H1 (cell line): ENCODE measurements around the gene ARMH4. TPM values are rescaled to one million over a fixed set of nuclear protein-coding genes. Genes with fewer than 3 reads are reported as not detected.

ENCODE experiments used
- BACH1 ChIP-seq: IDR thresholded peaks from 2 replicates; pipeline ENCODE4 v1.6.1; 2012; ENCODE audit warnings: low read length, improper control_type of control experiment
- CBX5 ChIP-seq: fragments of 300-800, 300-1000 bp; sonication (generic); IDR thresholded peaks from 2 replicates; pipeline ENCODE4 v1.7.1; 2016; ENCODE audit warnings: antibody characterized with exemption, low read length, low read depth
- CHD2 ChIP-seq: IDR thresholded peaks from 2 replicates; pipeline ENCODE4 v1.6.1; 2012; ENCODE audit warnings: low read length, improper control_type of control experiment
- MAFK ChIP-seq: IDR thresholded peaks from 2 replicates; pipeline ENCODE4 v1.6.1; 2012; ENCODE audit warnings: low read depth, mild to moderate bottlenecking, improper control_type of control experiment, low read length
- NRF1 ChIP-seq: IDR thresholded peaks from 2 replicates; pipeline ENCODE4 v1.6.1; 2011; ENCODE audit warnings: mild to moderate bottlenecking, low read depth, low read length, improper control_type of control experiment
- RAD21 ChIP-seq, 2 experiments: IDR thresholded peaks in 1 of 2; conservative IDR thresholded peaks in 1 of 2; 2 replicates each; pipeline ENCODE4 v1.6.1; 2011; ENCODE audit warnings: low read depth in 2 of 2, low read length in 2 of 2, improper control_type of control experiment in 1 of 2, inconsistent platforms in 1 of 2, mild to moderate bottlenecking in 1 of 2, moderate library complexity in 1 of 2
- TBP ChIP-seq: IDR thresholded peaks from 2 replicates; pipeline ENCODE4 v1.6.1; 2011; ENCODE audit warnings: low read depth, low read length, improper control_type of control experiment
- YY1 ChIP-seq: IDR thresholded peaks from 2 replicates; pipeline ENCODE4 v1.6.1; 2011; ENCODE audit warnings: low read depth, mild to moderate bottlenecking, low read length
- polyA plus RNA-seq, 7 experiments: library from polyadenylated mRNA; depleted of rRNA in 3 of 7; stranded (reverse) in 5 of 7; unstranded in 2 of 7; fragments of >200 nt in 5 of 7; fragments of 200-250 nt in 2 of 7; gene quantifications; 1 replicate in 5 of 7; 2 replicates in 1 of 7; 4 replicates in 1 of 7; pipeline versions ENCODE4 v1.2.1 to v1.2.3, GENCODE V29; 2011 to 2013; ENCODE audit warnings: missing spikeins in 2 of 7, mixed read lengths in 2 of 7
- total RNA-seq: library from RNA; stranded (reverse); fragmentation: NEBNext Ultra II Directional; extraction: Animal tissue kit (Norgen Biotek cat#: 25700); gene quantifications from 2 replicates; pipeline ENCODE4 v1.2.1, GENCODE V29; 2021
- TF ChIP-seq, protein P1 (sequence below): fragments of 300-600 bp; sonication (generic); IDR thresholded peaks from 2 replicates; pipeline ENCODE4 v1.7.1; 2012; ENCODE audit warnings: low read length, moderate library complexity, mild to moderate bottlenecking, inconsistent platforms; ENCODE audit not compliant: insufficient replicate concordance

Gene ARMH4
- total and polyA plus RNA-seq, 2 of the 8 experiments (the other 6 are each of a cell fraction or from before 2014, with no cell fraction given): 7.1 to 25.4 TPM

DNA sequence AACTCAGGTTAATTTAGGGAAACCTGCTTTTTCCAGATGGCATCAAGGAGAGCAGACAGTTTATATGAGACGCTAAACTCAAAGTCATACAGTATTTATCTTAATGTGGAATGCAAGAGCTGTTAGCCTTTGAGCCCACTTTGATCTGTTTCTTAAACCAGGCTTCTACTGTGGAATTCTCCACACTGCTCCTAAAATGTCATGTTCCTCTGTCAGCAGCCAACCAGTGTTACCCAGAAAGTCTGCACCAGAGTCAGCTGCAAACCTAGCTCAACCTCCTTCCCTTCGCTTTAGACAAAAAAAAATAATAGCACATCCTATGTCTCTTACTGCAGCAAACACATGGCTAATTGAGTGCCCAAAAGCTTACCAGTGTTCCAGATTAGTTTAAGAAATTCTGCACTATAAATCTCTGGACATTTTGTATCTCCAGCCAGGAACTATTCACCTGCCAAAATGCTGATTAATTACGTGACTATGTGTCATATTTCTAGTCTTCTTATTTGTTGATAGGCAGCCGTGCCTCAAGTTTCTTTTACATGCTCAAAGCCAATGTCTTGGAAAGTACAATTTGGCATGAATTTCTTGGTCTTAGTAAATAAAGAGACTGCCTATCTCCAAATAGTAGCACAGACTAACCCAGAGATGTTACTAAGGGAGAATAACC lies 21.8 kb downstream of the ARMH4 start (continued):
- TF ChIP-seq, protein P1, sequence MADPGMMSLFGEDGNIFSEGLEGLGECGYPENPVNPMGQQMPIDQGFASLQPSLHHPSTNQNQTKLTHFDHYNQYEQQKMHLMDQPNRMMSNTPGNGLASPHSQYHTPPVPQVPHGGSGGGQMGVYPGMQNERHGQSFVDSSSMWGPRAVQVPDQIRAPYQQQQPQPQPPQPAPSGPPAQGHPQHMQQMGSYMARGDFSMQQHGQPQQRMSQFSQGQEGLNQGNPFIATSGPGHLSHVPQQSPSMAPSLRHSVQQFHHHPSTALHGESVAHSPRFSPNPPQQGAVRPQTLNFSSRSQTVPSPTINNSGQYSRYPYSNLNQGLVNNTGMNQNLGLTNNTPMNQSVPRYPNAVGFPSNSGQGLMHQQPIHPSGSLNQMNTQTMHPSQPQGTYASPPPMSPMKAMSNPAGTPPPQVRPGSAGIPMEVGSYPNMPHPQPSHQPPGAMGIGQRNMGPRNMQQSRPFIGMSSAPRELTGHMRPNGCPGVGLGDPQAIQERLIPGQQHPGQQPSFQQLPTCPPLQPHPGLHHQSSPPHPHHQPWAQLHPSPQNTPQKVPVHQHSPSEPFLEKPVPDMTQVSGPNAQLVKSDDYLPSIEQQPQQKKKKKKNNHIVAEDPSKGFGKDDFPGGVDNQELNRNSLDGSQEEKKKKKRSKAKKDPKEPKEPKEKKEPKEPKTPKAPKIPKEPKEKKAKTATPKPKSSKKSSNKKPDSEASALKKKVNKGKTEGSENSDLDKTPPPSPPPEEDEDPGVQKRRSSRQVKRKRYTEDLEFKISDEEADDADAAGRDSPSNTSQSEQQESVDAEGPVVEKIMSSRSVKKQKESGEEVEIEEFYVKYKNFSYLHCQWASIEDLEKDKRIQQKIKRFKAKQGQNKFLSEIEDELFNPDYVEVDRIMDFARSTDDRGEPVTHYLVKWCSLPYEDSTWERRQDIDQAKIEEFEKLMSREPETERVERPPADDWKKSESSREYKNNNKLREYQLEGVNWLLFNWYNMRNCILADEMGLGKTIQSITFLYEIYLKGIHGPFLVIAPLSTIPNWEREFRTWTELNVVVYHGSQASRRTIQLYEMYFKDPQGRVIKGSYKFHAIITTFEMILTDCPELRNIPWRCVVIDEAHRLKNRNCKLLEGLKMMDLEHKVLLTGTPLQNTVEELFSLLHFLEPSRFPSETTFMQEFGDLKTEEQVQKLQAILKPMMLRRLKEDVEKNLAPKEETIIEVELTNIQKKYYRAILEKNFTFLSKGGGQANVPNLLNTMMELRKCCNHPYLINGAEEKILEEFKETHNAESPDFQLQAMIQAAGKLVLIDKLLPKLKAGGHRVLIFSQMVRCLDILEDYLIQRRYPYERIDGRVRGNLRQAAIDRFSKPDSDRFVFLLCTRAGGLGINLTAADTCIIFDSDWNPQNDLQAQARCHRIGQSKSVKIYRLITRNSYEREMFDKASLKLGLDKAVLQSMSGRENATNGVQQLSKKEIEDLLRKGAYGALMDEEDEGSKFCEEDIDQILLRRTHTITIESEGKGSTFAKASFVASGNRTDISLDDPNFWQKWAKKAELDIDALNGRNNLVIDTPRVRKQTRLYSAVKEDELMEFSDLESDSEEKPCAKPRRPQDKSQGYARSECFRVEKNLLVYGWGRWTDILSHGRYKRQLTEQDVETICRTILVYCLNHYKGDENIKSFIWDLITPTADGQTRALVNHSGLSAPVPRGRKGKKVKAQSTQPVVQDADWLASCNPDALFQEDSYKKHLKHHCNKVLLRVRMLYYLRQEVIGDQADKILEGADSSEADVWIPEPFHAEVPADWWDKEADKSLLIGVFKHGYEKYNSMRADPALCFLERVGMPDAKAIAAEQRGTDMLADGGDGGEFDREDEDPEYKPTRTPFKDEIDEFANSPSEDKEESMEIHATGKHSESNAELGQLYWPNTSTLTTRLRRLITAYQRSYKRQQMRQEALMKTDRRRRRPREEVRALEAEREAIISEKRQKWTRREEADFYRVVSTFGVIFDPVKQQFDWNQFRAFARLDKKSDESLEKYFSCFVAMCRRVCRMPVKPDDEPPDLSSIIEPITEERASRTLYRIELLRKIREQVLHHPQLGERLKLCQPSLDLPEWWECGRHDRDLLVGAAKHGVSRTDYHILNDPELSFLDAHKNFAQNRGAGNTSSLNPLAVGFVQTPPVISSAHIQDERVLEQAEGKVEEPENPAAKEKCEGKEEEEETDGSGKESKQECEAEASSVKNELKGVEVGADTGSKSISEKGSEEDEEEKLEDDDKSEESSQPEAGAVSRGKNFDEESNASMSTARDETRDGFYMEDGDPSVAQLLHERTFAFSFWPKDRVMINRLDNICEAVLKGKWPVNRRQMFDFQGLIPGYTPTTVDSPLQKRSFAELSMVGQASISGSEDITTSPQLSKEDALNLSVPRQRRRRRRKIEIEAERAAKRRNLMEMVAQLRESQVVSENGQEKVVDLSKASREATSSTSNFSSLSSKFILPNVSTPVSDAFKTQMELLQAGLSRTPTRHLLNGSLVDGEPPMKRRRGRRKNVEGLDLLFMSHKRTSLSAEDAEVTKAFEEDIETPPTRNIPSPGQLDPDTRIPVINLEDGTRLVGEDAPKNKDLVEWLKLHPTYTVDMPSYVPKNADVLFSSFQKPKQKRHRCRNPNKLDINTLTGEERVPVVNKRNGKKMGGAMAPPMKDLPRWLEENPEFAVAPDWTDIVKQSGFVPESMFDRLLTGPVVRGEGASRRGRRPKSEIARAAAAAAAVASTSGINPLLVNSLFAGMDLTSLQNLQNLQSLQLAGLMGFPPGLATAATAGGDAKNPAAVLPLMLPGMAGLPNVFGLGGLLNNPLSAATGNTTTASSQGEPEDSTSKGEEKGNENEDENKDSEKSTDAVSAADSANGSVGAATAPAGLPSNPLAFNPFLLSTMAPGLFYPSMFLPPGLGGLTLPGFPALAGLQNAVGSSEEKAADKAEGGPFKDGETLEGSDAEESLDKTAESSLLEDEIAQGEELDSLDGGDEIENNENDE: no peak
- no peak for TF ChIP-seq NRF1
- TF ChIP-seq CBX5: no peak
- TF ChIP-seq RAD21 (IDR thresholded peaks at IDR 0.05 in 1 of 2, conservative IDR thresholded peaks at IDR 0.05 in 1 of 2; ENCODE audit: low read depth in 2 of 2, low read length in 2 of 2): no peak
- TF ChIP-seq CHD2: no peak
- no peak for TF ChIP-seq BACH1
- TF ChIP-seq MAFK: no peak
- no peak for TF ChIP-seq TBP
- no peak for TF ChIP-seq YY1
